ENCODE measurements around the gene FOXN4.

The FOXN4 gene

GRCh38 chr12:109289551-109289950 is 19.5 kb downstream of the FOXN4 start:
- ATAC-seq (ENCODE audit: insufficient read depth, low read depth) (no peak), DNase-seq (no peak)
- TF ChIP-seq CTCF (IDR thresholded peaks at IDR 0.05; ENCODE audit: borderline replicate concordance, extremely low read depth, low read length, poor library complexity, severe bottlenecking): no peak
- TF ChIP-seq EZH2 (IDR thresholded peaks at IDR 0.05; ENCODE audit: borderline replicate concordance, low read depth, low read length, severe bottlenecking): no peak
- Histone ChIP-seq H3K27ac (ENCODE audit: low read length) (no peak overlapping the region), H3K4me3 (ENCODE audit: low read depth in 1 of 2, low read length in 2 of 2) (no peak overlapping the region), H3K36me3 (ENCODE audit: insufficient read depth, low read length) (no peaks in the 10 kb centered on the region), H3K4me2 (ENCODE audit: insufficient read depth, low read length) (no peak overlapping the region), H2AFZ (ENCODE audit: low read depth, low read length) (no peak overlapping the region), H3K4me1 (ENCODE audit: insufficient read depth, low read length) (no peaks in the 10 kb centered on the region), H3K9me3 (ENCODE audit: insufficient read depth, low read length, severe bottlenecking) (no peaks in the 10 kb centered on the region), H3K79me2 (ENCODE audit: insufficient read depth, low read length) (no peaks in the 10 kb centered on the region), H3K27me3 (ENCODE audit: insufficient read depth, low read length, poor library complexity) (no peaks in the 10 kb centered on the region), H4K20me1 (ENCODE audit: insufficient read depth, low read length) (no peaks in the 10 kb centered on the region), H3K9ac (ENCODE audit: low read depth, low read length) (no peak overlapping the region)

GRCh38 chr12:109289004-109289403 is 20.1 kb downstream of the FOXN4 start:
- Histone ChIP-seq H3K27ac (ENCODE audit: low read length) (no peak overlapping the region), H3K4me1 (ENCODE audit: insufficient read depth, low read length) (no peaks in the 10 kb centered on the region), H3K27me3 (ENCODE audit: insufficient read depth, low read length, poor library complexity) (no peaks in the 10 kb centered on the region), H3K4me2 (ENCODE audit: insufficient read depth, low read length) (no peak overlapping the region), H3K9me3 (ENCODE audit: insufficient read depth, low read length, severe bottlenecking) (no peaks in the 10 kb centered on the region), H2AFZ (ENCODE audit: low read depth, low read length) (no peak overlapping the region), H4K20me1 (ENCODE audit: insufficient read depth, low read length) (no peaks in the 10 kb centered on the region), H3K9ac (ENCODE audit: low read depth, low read length) (no peak overlapping the region), H3K4me3 (ENCODE audit: low read depth in 1 of 2, low read length in 2 of 2) (no peak overlapping the region), H3K36me3 (ENCODE audit: insufficient read depth, low read length) (no peaks in the 10 kb centered on the region), H3K79me2 (ENCODE audit: insufficient read depth, low read length) (no peaks in the 10 kb centered on the region)
- ATAC-seq (ENCODE audit: insufficient read depth, low read depth) (no peak), DNase-seq (no peak)
- TF ChIP-seq EZH2 (IDR thresholded peaks at IDR 0.05; ENCODE audit: borderline replicate concordance, low read depth, low read length, severe bottlenecking) (no peak), CTCF (IDR thresholded peaks at IDR 0.05; ENCODE audit: borderline replicate concordance, extremely low read depth, low read length, poor library complexity, severe bottlenecking) (no peak)

- H3K79me2 ChIP-seq (ENCODE audit: insufficient read depth, low read length): no peaks in the 10 kb centered on the region
- no peak overlapping the region for H3K27ac ChIP-seq (ENCODE audit: low read length)
- no peak overlapping the region for H3K9ac ChIP-seq (ENCODE audit: low read depth, low read length)
- no peak for ATAC-seq (ENCODE audit: insufficient read depth, low read depth)
- no peaks in the 10 kb centered on the region for H3K9me3 ChIP-seq (ENCODE audit: insufficient read depth, low read length, severe bottlenecking)
- TF ChIP-seq EZH2 (IDR thresholded peaks at IDR 0.05; ENCODE audit: borderline replicate concordance, low read depth, low read length, severe bottlenecking) (no peak), CTCF (IDR thresholded peaks at IDR 0.05; ENCODE audit: borderline replicate concordance, extremely low read depth, low read length, poor library complexity, severe bottlenecking) (no peak)
- no peaks in the 10 kb centered on the region for H3K27me3 ChIP-seq (ENCODE audit: insufficient read depth, low read length, poor library complexity)
- no peak overlapping the region for H2AFZ ChIP-seq (ENCODE audit: low read depth, low read length)
- H4K20me1 ChIP-seq (ENCODE audit: insufficient read depth, low read length): no peaks in the 10 kb centered on the region
- no peaks in the 10 kb centered on the region for H3K4me1 ChIP-seq (ENCODE audit: insufficient read depth, low read length)
- H3K4me2 ChIP-seq (ENCODE audit: insufficient read depth, low read length): no peak overlapping the region
- H3K4me3 ChIP-seq (ENCODE audit: low read depth in 1 of 2, low read length in 2 of 2): no peak overlapping the region
- H3K36me3 ChIP-seq (ENCODE audit: insufficient read depth, low read length): no peaks in the 10 kb centered on the region
- no peak for DNase-seq
Measured at GRCh38 chr12:109288571-109288970, 20.5 kb downstream of the FOXN4 start.
